Activated naive CD8-positive, alpha-beta T cell treated with anti-CD3 and anti-CD28 coated beads, Interleukin-2, amount 10 ng/mL, durations not matched to agents 7 days and 5 days (primary cell): ENCODE results near the gene SBNO2. TPM values are rescaled to one million over a fixed set of nuclear protein-coding genes. Genes with fewer than 3 reads are reported as not detected.

Experiments
- total RNA-seq, 2 experiments: library from RNA; stranded (reverse); gene quantifications; one replicate each; pipeline ENCODE4 v1.2.3, GENCODE V29; 2021

SBNO2 gene
- total RNA-seq, 2 experiments from 2014 or later: 77.7 to 90.6 TPM

Other genes starting within 250 kb of the SBNO2 start
- 10 to 100 TPM; 28.7 to 33.2 TPM for gene ARID3A, start 248.2 kb downstream of the SBNO2 start, total RNA-seq
- 10 to 100 TPM; 45.1 to 54.3 TPM for gene WDR18, start 189.9 kb downstream of the SBNO2 start, total RNA-seq
- gene GRIN3B, start 173.8 kb downstream of the SBNO2 start, total RNA-seq: not detected
- 100 to 1,000 TPM; 231 to 235 TPM for gene TMEM259, start 153.1 kb downstream of the SBNO2 start, total RNA-seq
- gene RNU6-2, start 152.7 kb downstream of the SBNO2 start, total RNA-seq: not detected
- gene CNN2, start 147.7 kb downstream of the SBNO2 start, total RNA-seq: 100 to 1,000 TPM; 340 to 353 TPM
- gene ABCA7, start 134.2 kb downstream of the SBNO2 start, total RNA-seq: 100 to 1,000 TPM; 145 to 146 TPM
- 100 to 1,000 TPM; 576 to 581 TPM for gene ARHGAP45, start 107.1 kb downstream of the SBNO2 start, total RNA-seq
- 100 to 1,000 TPM; 142 to 163 TPM for gene POLR2E, start 78.9 kb downstream of the SBNO2 start, total RNA-seq
- 100 to 1,000 TPM; 194 to 206 TPM for gene GPX4, start 70.3 kb downstream of the SBNO2 start, total RNA-seq
- 10 to 100 TPM; 87.1 to 87.2 TPM for gene STK11, start 31.5 kb upstream of the SBNO2 start, total RNA-seq
- under 1 TPM; 0.14 to 0.17 TPM for gene CBARP, start 63.7 kb upstream of the SBNO2 start, total RNA-seq
- 100 to 1,000 TPM; 157 to 161 TPM for gene ATP5F1D, start 67.5 kb upstream of the SBNO2 start, total RNA-seq
- 10 to 100 TPM; 75.2 to 80.7 TPM for gene MIDN, start 74.3 kb upstream of the SBNO2 start, total RNA-seq
- gene CIRBP, start 95.1 kb upstream of the SBNO2 start, total RNA-seq: 100 to 1,000 TPM; 327 to 342 TPM
- 10 to 100 TPM; 44.5 to 48.3 TPM for gene FAM174C, start 101.3 kb upstream of the SBNO2 start, total RNA-seq
- not detected for gene EFNA2, start 111.6 kb upstream of the SBNO2 start, total RNA-seq
- gene NDUFS7, start 209.6 kb upstream of the SBNO2 start, total RNA-seq: 100 to 1,000 TPM; 103 to 106 TPM
- gene GAMT, start 227.3 kb upstream of the SBNO2 start, total RNA-seq: 10 to 100 TPM; 17.9 to 18.9 TPM
- gene DAZAP1, start 233.3 kb upstream of the SBNO2 start, total RNA-seq: 100 to 1,000 TPM; 214 to 217 TPM